Myocyte (in vitro differentiated cells): Measurements from ENCODE around the gene CLDN4. TPM values are rescaled to one million over a fixed set of nuclear protein-coding genes. Genes with fewer than 3 reads are reported as not detected.
"Not testable (repeated sequence)": the region's sequence is repeated elsewhere in the genome, so short reads cannot be mapped to it uniquely, and the experiment has no call there.

Source experiments
- DNase-seq: peaks from one replicate; pipeline ENCODE4 v3.0.0-alpha.2; 2012; ENCODE audit warnings: low read depth
- total RNA-seq: library from RNA; depleted of rRNA; stranded (reverse); fragments of >200 nt; gene quantifications from 2 replicates; pipeline ENCODE4 v1.2.3, GENCODE V29; 2014

The CLDN4 gene
- total RNA-seq, 1 donor from 2014 or later = not detected

DNA sequence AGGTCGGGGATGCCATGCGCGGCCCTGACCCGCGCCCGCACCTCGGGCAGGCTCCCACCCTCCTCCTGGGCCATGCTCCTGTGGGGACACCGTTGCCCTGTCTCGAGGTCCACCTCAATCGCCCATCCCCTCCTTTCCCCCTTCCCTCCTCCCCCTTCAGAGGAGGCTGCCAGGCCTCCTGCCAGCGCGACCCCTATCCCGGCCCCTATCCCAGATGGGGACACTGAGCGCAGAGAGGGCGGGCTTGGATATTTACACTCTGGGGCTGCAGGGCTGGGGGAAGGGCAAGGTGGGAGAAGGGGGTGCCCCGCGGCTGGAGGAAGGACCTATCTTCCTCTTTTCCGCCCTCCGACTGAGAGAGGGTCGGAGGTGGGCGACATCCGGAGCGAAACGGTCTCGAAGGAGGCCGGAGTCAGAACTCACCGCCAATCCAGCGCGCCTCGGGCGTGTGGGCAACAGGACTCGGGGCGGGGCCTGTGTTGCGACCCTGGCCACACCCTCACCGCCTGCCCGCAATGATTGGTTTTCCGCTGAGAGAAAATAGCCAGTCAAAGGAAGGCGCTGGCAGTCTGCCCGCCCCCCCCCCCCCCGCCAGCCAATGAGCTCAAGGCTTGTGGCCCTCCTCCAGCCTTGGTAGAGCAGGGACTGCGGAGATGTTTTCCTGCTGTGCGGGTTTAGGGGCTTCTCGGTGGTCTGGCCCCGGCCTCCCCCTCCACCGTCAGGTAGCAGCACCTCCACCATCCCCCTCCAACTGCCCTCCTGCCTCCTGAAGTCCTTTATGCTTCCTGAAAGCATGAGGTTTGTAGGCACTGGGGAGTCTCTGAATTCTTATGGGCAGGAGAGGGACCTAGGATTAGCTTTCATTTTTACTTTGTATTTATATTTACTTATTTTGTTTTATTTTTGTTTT is 11.5 kb downstream of the CLDN4 start, which contains the start of gene METTL27:
Gene METTL27, minus strand, starts transcription at position 450 of the 910 bp plus-strand sequence. Its CDS starts 376 bp downstream, at position 74.
- DNase-seq = peak; percentile 95

DNA sequence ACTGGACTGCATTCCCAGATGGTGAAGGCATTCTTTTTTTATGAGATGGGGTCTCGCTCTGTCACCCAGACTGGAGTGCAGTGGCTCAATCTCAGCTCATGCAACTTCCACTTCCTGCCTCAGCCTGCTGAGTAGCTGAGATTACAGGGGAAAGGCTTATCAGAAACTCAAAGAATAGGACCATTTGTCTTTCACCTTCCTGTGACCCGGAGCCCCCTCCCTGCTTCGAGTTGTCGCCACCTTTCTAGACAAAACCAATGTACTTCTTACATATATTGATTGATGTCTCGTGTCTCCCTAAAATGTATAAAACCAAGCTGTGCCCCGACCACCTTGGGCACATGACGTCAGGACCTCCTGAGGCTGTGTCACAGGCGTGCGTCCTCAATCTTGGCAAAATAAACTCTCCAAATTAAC is 13.3 kb downstream of the CLDN4 start:
- DNase-seq = no peak

- no peak for DNase-seq
Observed at GRCh38 chr7:73844848-73845460, 14.2 kb downstream of the CLDN4 start.

- DNase-seq = not testable (repeated sequence)
Observed at GRCh38 chr7:73845701-73846195, 15.0 kb downstream of the CLDN4 start.

DNA sequence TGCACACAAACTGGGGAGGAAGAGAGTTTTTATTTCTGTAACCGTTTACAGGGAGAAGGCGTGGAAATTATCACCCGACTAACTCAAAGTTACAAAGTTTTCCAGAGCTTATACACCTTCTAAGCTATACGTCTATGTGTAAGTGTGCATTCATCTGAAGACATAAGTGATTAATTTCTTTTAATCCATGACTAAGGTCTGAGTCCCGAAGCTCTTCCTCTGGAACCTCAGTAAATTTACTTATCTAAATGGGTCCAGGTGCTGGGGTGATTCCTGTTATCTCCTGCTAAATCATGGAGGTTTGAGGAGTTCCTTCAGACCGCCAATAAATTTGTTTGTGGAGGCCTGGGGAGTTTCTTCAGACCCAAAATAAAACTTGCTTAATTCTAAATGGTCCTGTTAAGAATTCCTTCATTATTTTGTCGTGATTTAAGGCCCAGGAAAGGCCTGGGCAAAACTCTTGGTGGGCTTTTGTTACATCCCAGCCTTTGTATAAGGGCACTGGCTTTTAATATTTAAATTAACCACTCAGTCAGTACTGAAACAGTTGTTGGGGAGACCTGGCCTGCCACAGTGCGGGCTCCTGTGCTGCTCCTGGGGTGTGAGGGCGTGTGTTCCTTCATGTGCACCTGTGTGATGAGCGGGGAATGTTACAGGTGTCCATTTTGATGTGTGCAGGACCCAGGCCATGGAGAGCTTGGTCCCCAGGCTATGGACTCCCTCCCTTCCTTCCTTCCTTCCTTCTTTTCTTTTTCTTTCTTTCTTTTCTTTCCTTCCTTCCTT is 17.3 kb downstream of the CLDN4 start:
- DNase-seq = no peak

GRCh38 chr7:73850781-73851207 is 20.0 kb downstream of the CLDN4 start:
- DNase-seq = peak; percentile 96

GRCh38 chr7:73851410-73852338 is 20.9 kb downstream of the CLDN4 start:
- peak; percentile 99 for DNase-seq

DNA sequence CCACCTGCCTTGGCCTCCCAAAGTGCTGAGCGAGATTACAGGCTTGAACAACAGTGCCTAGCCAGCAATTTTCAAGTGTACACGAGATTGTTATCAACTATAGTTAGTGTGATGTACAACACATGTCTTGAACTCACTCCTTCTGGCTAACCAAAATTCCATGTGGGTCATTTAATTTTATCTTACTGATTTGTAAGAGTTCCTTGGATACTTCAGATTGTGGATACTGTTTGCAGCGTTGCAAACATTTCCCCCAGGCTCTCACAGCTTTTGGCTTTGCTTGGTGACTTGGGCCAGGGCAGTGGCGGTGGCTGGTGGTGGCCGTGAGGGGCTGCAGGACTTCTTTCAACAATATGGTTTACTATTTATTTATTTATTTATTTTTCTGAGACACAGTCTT is 21.7 kb downstream of the CLDN4 start:
- DNase-seq = no peak

DNA sequence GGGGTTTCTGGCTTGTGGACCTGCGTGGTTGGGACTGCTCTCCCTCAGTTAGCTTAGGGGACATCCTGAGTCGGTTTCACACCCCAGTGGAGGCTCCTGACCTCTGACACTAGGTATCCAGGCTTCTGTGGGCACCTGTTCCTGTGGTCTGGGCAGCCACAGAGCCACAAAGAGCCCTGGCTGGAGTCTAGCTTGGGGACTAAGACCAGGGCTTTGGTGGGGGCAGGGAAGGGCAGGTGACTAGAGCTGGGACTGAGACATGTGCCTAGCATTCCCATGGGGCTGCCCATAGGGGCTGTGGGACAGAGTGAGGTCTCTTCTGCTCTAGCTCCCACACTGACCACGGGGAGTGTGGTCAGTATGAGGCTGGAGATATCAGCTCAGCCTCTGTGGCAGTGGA is 26.1 kb downstream of the CLDN4 start:
- peak; percentile 97 for DNase-seq

DNA sequence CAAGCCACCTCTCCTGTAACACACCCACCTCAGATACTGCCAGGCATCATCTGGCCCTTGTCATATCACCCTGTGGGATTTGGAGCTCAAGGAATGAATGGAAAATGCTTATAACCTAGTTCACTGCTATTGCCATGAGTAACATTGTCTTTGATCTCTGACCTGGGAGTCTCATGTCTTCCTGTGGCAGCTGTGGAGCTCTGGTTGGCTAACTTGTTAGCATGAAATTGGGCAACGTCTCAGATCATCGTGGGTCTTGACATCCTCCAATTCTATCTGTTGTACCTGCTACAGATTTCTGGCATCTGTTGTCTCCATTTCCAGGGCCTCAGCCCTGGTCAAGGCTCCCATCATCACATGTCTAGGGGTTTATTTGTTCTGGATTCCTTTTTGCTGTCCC is 28.0 kb downstream of the CLDN4 start:
- DNase-seq = no peak

DNA sequence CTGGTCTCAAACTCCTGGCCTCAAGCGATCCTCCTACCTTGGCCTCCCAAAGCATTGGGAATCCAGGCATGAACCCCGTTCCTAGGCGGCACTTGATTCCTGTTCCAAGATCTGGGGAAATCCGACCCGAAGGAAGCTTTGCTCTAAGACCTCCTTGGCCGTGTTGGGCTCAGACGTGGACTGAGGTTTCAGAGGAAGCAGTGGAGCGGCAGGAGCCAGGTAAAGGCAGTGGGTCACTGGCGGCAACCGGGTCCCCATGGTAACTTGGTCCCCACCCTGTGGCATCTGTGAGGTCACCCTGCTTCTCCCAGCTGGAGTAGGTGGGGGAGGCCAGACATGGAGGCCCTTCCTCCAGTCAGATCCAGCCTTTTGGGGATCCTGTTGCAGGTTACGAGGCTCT is 30.1 kb downstream of the CLDN4 start, which contains the start of gene TMEM270:
Gene TMEM270, plus strand, starts transcription at position 301 of the 400 bp plus-strand sequence. Its CDS starts 36 bp downstream, at position 337.
- DNase-seq = no peak

- DNase-seq = no peak
Observed at GRCh38 chr7:73861305-73861704, 30.5 kb downstream of the CLDN4 start.

GRCh38 chr7:73864981-73865711 is 34.4 kb downstream of the CLDN4 start:
- no peak for DNase-seq

- DNase-seq = peak; percentile 83
Observed at GRCh38 chr7:73865738-73866445, 35.1 kb downstream of the CLDN4 start.

- no peak for DNase-seq
Observed at GRCh38 chr7:73866446-73866767, 35.6 kb downstream of the CLDN4 start.

DNA sequence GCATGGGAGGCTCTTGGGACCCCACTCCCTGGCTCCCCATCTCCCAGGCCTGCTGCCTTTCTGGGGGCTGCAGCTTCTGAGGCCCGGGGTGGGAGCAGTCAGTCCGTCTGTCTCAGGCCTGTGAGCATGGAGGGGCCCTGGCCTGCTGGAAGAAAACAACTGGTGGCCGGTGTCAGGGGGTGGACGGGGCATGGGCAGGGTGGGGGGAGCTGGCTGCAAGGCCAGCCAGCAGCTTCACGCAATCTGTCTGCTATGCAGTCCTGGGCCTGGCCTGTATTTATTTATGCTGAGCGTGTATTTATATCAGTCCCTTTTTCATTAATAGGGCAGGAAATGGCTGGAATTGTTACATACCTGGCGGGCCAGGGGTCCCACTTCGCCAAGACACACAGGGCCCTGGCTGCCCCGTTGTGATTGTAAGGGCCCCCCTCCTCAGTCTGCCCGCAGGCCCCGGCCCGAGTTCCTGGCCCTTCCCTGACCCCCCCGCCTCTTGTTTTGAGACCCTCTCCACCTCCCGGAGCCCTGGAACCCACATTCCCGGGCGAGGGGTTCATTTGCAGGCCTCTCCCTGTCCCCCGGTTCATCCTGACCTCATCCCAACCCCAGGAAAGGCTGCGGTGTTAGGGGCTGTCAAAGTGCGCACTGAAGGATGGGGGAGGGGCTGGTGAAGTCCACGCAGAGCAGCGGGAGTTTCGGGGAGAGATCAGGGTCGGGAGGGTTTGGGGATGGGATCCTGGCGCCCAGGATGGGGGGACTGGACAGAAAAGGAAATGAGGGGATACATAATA is 38.4 kb downstream of the CLDN4 start:
- DNase-seq = no peak

DNA sequence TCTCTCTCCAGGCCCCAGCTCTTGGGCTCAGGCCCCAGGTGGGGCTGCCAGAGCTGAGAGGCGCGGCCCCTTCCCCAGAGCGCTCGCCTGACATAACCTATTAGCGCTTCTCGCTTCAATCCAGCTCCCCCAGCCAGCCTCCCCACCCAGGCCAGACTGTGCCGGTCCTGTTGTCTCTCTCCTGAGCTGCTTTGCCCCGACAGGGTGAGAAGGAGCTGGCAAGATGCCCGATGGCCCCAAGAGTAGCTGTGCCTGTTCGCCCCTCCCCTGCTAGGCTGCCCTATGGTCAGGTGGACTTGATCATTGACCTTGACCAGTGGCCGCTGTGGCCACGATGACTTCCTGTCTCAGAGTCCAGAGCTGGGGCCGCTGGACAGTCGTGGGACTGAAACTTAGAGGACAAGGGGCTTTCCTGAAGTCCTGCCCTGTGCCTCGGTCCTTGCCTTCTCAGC is 39.3 kb downstream of the CLDN4 start:
- no peak for DNase-seq
